Stimulated activated effector memory CD8-positive, alpha-beta T cell treated with anti-CD3 and anti-CD28 coated beads, Interleukin-12 subunit alpha, Interleukin-12 subunit beta, amount 100 ng/mL, for 72 hours (primary cell): ENCODE data around the gene SIM1.
A peak's percentile ranks its signal among the peaks of the same experiment; 100 is the strongest.

Experiments used
- ATAC-seq: fragments of 150-1000 bp; cut with Tn5 transposase; 2 replicates; pipeline ENCODE4 v1.10.0; 2021
- DNase-seq, 2 donors: peaks; one replicate each; pipeline ENCODE4 v3.0.0; 2021 to 2022; ENCODE audit warnings: low spot score in 2 of 2
- H3K27ac Mint-ChIP-seq: one replicate; pipeline ENCODE4 v1.8.0; 2022; ENCODE audit warnings: mild to moderate bottlenecking, mixed read lengths
- H3K36me3 Mint-ChIP-seq: one replicate; pipeline ENCODE4 v1.8.0; 2022; ENCODE audit warnings: mild to moderate bottlenecking, mixed read lengths
- H3K4me1 Mint-ChIP-seq: one replicate; pipeline ENCODE4 v1.8.0; 2022; ENCODE audit warnings: mixed read lengths
- H3K4me3 Mint-ChIP-seq: one replicate; pipeline ENCODE4 v1.8.0; 2022; ENCODE audit warnings: mild to moderate bottlenecking, mixed read lengths
- H3K9me3 Mint-ChIP-seq: one replicate; pipeline ENCODE4 v1.8.0; 2022; ENCODE audit warnings: mixed read lengths

Gene SIM1

DNA sequence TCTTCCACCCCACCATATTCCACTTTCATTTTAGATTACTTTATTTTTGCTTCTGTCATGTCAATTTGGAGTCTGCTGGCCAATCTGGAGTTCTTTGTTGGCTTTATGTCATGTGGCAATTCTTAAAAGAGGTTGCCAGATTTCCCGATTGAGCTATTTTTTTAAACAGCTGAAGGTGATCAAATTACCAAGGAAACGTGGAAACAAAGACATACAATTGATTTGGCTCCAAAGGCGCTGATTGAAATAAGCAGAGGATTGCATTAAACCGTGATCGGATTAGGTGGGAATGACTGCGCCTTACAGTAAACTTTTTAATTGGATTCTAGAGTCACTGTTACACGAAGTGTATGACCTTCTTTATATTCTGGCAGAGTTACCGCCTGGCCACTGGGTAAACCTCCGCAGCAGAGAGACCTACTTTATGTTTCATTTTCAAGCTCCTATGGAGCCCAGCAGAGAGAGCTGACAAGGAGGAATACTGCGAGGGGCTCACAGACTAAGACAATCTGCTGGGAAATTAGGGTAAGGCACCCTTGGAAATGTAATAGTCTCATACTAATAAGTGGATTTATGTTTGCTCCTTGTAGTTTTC is 37.9 kb downstream of the SIM1 start:
- no peak overlapping the region for H3K27ac Mint-ChIP-seq
- no peaks in the 10 kb centered on the region for H3K4me1 Mint-ChIP-seq
- no peaks in the 10 kb centered on the region for H3K36me3 Mint-ChIP-seq
- H3K4me3 Mint-ChIP-seq, result no peak overlapping the region
- ATAC-seq, result no peak
- H3K9me3 Mint-ChIP-seq, result no peaks in the 10 kb centered on the region
- no peak for DNase-seq

GRCh38 chr6:100426241-100426640 is 38.5 kb downstream of the SIM1 start:
- Mint-ChIP-seq H3K4me3 (no peak overlapping the region), H3K27ac (no peak overlapping the region), H3K4me1 (no peaks in the 10 kb centered on the region), H3K9me3 (no peaks in the 10 kb centered on the region), H3K36me3 (no peaks in the 10 kb centered on the region)
- no peak for ATAC-seq
- no peak for DNase-seq

GRCh38 chr6:100420711-100421110 is 44.0 kb downstream of the SIM1 start:
- ATAC-seq (no peak), DNase-seq (no peak)
- no peaks in the 10 kb centered on the region for H3K36me3 Mint-ChIP-seq
- no peaks in the 10 kb centered on the region for H3K4me1 Mint-ChIP-seq
- H3K4me3 Mint-ChIP-seq, result no peak overlapping the region
- no peaks in the 10 kb centered on the region for H3K9me3 Mint-ChIP-seq
- no peak overlapping the region for H3K27ac Mint-ChIP-seq

DNA sequence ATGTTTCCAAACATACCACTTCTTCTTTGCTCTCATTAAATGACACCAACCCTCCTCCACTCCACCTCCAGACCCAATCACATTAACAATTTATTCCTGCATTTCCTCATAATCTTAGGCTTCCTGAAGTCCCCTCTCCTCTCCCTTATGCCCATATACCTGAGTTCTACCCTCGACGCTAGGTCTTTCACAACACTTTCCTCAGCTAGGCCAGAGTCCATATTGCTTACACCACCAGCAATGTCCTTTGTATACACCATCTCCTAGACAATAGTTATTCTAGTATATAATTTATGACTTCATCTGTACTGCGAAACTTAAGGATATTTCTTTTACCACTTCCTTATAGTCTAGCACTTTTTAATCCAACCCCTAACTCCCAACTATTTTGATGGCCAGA is 47.7 kb downstream of the SIM1 start:
- no peaks in the 10 kb centered on the region for H3K36me3 Mint-ChIP-seq
- no peak for ATAC-seq

GRCh38 chr6:100415768-100416167 is 49.0 kb downstream of the SIM1 start:
- H3K4me3 Mint-ChIP-seq, result no peak overlapping the region
- H3K9me3 Mint-ChIP-seq, result peaks cover 4% of the 10 kb centered on the region
- H3K27ac Mint-ChIP-seq, result no peak overlapping the region
- ATAC-seq (no peak), DNase-seq (no peak)
- H3K36me3 Mint-ChIP-seq, result no peaks in the 10 kb centered on the region
- H3K4me1 Mint-ChIP-seq, result no peaks in the 10 kb centered on the region

More for the DNA sequence above, 47.7 kb downstream of the SIM1 start:
- Mint-ChIP-seq H3K4me1 (no peaks in the 10 kb centered on the region), H3K9me3 (no peaks in the 10 kb centered on the region), H3K4me3 (no peak overlapping the region), H3K27ac (no peak overlapping the region)
- DNase-seq, result no peak

- DNase-seq, result no peak
- no peak for ATAC-seq
- Mint-ChIP-seq H3K9me3 (peaks cover 4% of the 10 kb centered on the region), H3K36me3 (no peaks in the 10 kb centered on the region), H3K27ac (no peak overlapping the region), H3K4me3 (no peak overlapping the region), H3K4me1 (no peaks in the 10 kb centered on the region)
Observed at GRCh38 chr6:100412872-100413271, 51.8 kb downstream of the SIM1 start.

DNA sequence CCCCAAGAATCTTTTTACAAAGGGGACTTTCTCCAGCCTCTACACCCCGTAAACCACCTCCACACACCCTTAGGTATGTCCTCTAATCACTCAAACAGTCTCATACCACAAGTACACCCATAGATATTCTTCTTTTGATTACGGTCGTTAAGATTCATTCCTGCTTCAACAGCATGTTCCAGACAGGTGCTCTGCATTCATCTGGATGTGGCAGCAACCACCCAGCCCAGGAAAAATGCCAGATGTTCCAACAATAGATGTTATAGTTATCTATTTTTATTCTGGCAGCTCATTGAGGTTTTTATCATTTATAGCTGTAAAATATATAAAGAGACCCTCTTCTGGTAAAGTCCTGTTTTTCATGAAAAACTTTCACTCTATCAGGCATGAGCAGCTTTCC is 60.7 kb downstream of the SIM1 start:
- no peak for ATAC-seq
- no peak for DNase-seq
- Mint-ChIP-seq H3K27ac (no peak overlapping the region), H3K9me3 (no peaks in the 10 kb centered on the region), H3K4me3 (no peak overlapping the region), H3K36me3 (no peaks in the 10 kb centered on the region), H3K4me1 (no peaks in the 10 kb centered on the region)

DNA sequence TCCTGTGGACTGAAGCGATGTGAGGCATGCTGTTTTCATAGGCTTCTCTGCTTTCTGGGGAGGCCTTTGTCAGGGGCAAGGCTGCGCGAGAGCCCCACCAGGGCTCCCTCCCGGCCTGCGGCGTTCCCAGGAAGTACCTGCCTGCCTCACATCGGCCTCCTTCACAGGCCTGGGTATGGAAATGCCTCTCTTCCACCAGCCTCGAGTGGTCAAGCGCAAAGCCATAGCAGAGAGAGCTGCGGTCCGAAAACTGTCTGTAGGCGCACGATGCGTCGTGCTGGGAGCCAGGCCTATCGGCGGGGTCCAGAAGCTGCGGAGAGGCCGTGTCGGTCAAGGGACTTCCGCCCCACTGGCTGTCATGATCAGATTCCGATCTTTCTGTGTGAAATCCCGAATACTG is 71.2 kb downstream of the SIM1 start:
- ATAC-seq (no peak), DNase-seq (no peak)
- Mint-ChIP-seq H3K36me3 (no peaks in the 10 kb centered on the region), H3K4me1 (no peaks in the 10 kb centered on the region), H3K4me3 (no peak overlapping the region), H3K9me3 (no peaks in the 10 kb centered on the region), H3K27ac (no peak overlapping the region)

- Mint-ChIP-seq H3K9me3 (no peaks in the 10 kb centered on the region), H3K36me3 (no peaks in the 10 kb centered on the region), H3K4me3 (no peak overlapping the region), H3K27ac (no peak overlapping the region), H3K4me1 (no peaks in the 10 kb centered on the region)
- DNase-seq, result no peak
- no peak for ATAC-seq
Observed at GRCh38 chr6:100392423-100392822, 72.3 kb downstream of the SIM1 start.

GRCh38 chr6:100388868-100389519 is 75.7 kb downstream of the SIM1 start:
- H3K27ac Mint-ChIP-seq, result no peak overlapping the region
- no peaks in the 10 kb centered on the region for H3K9me3 Mint-ChIP-seq
- no peaks in the 10 kb centered on the region for H3K36me3 Mint-ChIP-seq
- DNase-seq (no peak), ATAC-seq (no peak)
- no peak overlapping the region for H3K4me3 Mint-ChIP-seq
- H3K4me1 Mint-ChIP-seq, result no peaks in the 10 kb centered on the region

GRCh38 chr6:100382767-100383195 is 81.9 kb downstream of the SIM1 start:
- no peaks in the 10 kb centered on the region for H3K36me3 Mint-ChIP-seq

GRCh38 chr6:100382031-100382430 is 82.7 kb downstream of the SIM1 start:
- no peak overlapping the region for H3K4me3 Mint-ChIP-seq
- ATAC-seq (no peak), DNase-seq (no peak)
- no peaks in the 10 kb centered on the region for H3K36me3 Mint-ChIP-seq
- no peak overlapping the region for H3K27ac Mint-ChIP-seq
- H3K9me3 Mint-ChIP-seq, result no peaks in the 10 kb centered on the region
- H3K4me1 Mint-ChIP-seq, result no peaks in the 10 kb centered on the region

More at GRCh38 chr6:100382767-100383195, 81.9 kb downstream of the SIM1 start:
- Mint-ChIP-seq H3K4me1 (no peaks in the 10 kb centered on the region), H3K9me3 (no peaks in the 10 kb centered on the region), H3K27ac (no peak overlapping the region), H3K4me3 (no peak overlapping the region)
- DNase-seq (no peak), ATAC-seq (no peak)

GRCh38 chr6:100381111-100381510 is 83.6 kb downstream of the SIM1 start:
- Mint-ChIP-seq H3K36me3 (no peaks in the 10 kb centered on the region), H3K4me1 (no peaks in the 10 kb centered on the region), H3K27ac (no peak overlapping the region), H3K4me3 (no peak overlapping the region), H3K9me3 (no peaks in the 10 kb centered on the region)
- no peak for ATAC-seq
- no peak for DNase-seq

DNA sequence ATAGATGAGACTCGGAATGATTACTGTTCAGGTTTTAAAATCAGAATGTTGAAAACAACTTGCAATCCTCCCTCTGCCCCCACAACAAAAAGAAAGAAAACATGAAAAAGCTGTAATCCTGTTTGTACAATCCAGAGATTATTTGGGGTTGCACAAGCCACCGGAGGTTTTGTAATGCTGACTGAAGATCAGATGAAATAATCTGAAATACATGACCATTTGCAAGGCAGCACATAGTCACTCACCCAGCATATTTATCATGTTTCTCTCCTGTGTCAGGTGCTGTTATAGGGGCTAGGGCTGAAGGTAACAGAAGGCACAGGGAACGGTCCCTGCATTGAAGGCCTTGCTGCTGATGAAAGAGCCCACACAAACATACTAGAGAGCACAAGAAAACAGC is 85.3 kb downstream of the SIM1 start:
- Mint-ChIP-seq H3K9me3 (no peaks in the 10 kb centered on the region), H3K27ac (no peak overlapping the region), H3K36me3 (no peaks in the 10 kb centered on the region), H3K4me1 (no peaks in the 10 kb centered on the region), H3K4me3 (no peak overlapping the region)
- DNase-seq (no peak), ATAC-seq (no peak)

DNA sequence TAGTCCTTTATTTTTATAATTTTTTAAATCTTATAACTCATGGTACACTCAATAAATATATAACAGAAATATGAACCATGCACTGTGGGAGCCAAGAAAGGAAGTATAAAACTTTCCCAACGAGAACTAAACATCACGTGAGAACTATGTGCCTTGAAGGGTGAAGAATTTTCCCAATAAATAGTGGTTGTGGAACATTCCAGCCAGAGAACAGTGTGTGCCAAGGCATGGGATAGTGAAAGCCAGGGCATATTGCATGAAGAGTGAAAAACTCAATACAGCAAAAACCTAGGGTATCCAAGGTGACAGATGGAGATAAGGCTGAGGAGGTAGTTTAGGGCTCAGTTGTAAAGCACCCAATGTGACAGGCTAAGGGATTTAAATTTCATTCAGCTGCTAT is 86.1 kb downstream of the SIM1 start:
- Mint-ChIP-seq H3K27ac (no peak overlapping the region), H3K9me3 (no peaks in the 10 kb centered on the region), H3K4me1 (no peaks in the 10 kb centered on the region), H3K4me3 (no peak overlapping the region), H3K36me3 (no peaks in the 10 kb centered on the region)
- ATAC-seq (no peak), DNase-seq (no peak)

DNA sequence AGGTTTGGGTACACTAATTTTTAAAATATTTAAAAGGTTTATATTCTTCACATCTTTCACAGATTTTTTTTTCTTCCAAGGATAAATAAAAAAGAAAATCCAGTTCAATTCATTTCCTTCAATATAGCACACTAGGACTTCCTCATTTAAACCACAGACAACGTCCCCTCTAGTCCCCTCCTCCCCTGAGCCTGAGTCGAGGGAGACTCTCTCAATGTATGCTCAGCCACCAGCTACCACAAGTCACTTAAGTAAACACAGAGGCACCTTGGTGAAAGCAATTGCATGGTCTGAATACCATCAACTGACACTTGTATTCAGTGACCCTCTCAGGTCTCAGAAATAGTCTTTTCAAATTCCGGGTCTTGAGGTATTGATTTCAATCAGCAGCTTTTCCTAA is 88.6 kb downstream of the SIM1 start:
- no peaks in the 10 kb centered on the region for H3K9me3 Mint-ChIP-seq
- peak; percentile 46 for ATAC-seq
- H3K27ac Mint-ChIP-seq, result no peak overlapping the region
- no peaks in the 10 kb centered on the region for H3K36me3 Mint-ChIP-seq
- no peaks in the 10 kb centered on the region for H3K4me1 Mint-ChIP-seq
- DNase-seq, result no peak
- no peak overlapping the region for H3K4me3 Mint-ChIP-seq
